Hepatocyte (in vitro differentiated cells): ENCODE measurements around the gene MYDGF. TPM values are rescaled to one million over a fixed set of nuclear protein-coding genes. Genes with fewer than 3 reads are reported as not detected.

ENCODE experiments used
- DNase-seq: peaks from one replicate; pipeline ENCODE4 v3.0.0-alpha.2; 2016; ENCODE audit warnings: low spot score
- H2AFZ ChIP-seq: fragments of 200-600 bp; sonication (generic); 2 replicates; pipeline ENCODE4 v1.6.0; 2016; ENCODE audit warnings: antibody characterized with exemption, mild to moderate bottlenecking
- H3K27ac ChIP-seq: fragments of 200-600 bp; sonication (generic); 2 replicates; pipeline ENCODE4 v1.5.1; 2016; ENCODE audit warnings: mild to moderate bottlenecking
- H3K27me3 ChIP-seq: fragments of 200-600 bp; sonication (generic); 2 replicates; pipeline ENCODE4 v1.6.1; 2016
- H3K36me3 ChIP-seq: fragments of 200-600 bp; sonication (generic); replicated peaks from 2 replicates; pipeline ENCODE4 v1.5.1; 2016; ENCODE audit warnings: low read depth; ENCODE audit not compliant: insufficient read depth
- H3K4me1 ChIP-seq: fragments of 200-600 bp; sonication (generic); 2 replicates; pipeline ENCODE4 v1.5.1; 2016; ENCODE audit warnings: mild to moderate bottlenecking, moderate library complexity; ENCODE audit not compliant: insufficient read depth
- H3K4me2 ChIP-seq: fragments of 200-600 bp; sonication (generic); 2 replicates; pipeline ENCODE4 v1.6.0; 2016
- H3K4me3 ChIP-seq: fragments of 200-600 bp; sonication (generic); 2 replicates; pipeline ENCODE4 v1.5.1; 2016; ENCODE audit warnings: mild to moderate bottlenecking
- H3K79me2 ChIP-seq: fragments of 200-600 bp; sonication (generic); 2 replicates; pipeline ENCODE4 v1.6.0; 2017; ENCODE audit warnings: mild to moderate bottlenecking
- H3K9me2 ChIP-seq: fragments of 200-600 bp; sonication (generic); replicated peaks from 2 replicates; pipeline ENCODE4 v1.6.0; 2017; ENCODE audit warnings: mild to moderate bottlenecking; ENCODE audit not compliant: insufficient read depth
- H3K9me3 ChIP-seq: fragments of 200-600 bp; sonication (generic); 2 replicates; pipeline ENCODE4 v1.5.1; 2016; ENCODE audit warnings: low read depth, mild to moderate bottlenecking
- H4K20me1 ChIP-seq: fragments of 200-600 bp; sonication (generic); 2 replicates; pipeline ENCODE4 v1.6.0; 2016; ENCODE audit warnings: mild to moderate bottlenecking; ENCODE audit not compliant: insufficient read depth, poor library complexity, severe bottlenecking
- EZH2 ChIP-seq: fragments of 200-600 bp; sonication (generic); IDR thresholded peaks from 2 replicates; pipeline ENCODE4 v1.6.1; 2016; ENCODE audit warnings: antibody characterized with exemption, mild to moderate bottlenecking, borderline replicate concordance
- EZH2phosphoT487 ChIP-seq: fragments of 200-600 bp; sonication (generic); IDR thresholded peaks from one replicate; pipeline ENCODE4 v1.6.1; 2018; ENCODE audit warnings: antibody characterized with exemption, mild to moderate bottlenecking, low read depth, moderate library complexity; ENCODE audit not compliant: unreplicated experiment, severe bottlenecking
- WGBS: methylation state at CpG from one replicate; pipeline ENCODE4 v1.1.6; 2016; ENCODE audit warnings: low lambda C conversion rate; ENCODE audit errors: missing lambda C conversion rate; 5-methylcytosine and 5-hydroxymethylcytosine counted together
- polyA plus RNA-seq: library from polyadenylated mRNA; unstranded; fragments of >200 nt; fragmentation: Nextera tagmentation; extraction: Ambion mirVana; gene quantifications from 2 replicates; pipeline ENCODE4 v1.2.1, GENCODE V29; 2016
- total RNA-seq: library from RNA; depleted of rRNA; stranded (reverse); fragments of >200 nt; gene quantifications from 2 replicates; pipeline ENCODE4 v1.2.3, GENCODE V29; 2014
- TF ChIP-seq, protein P1 (sequence below): fragments of 200-600 bp; sonication (generic); IDR thresholded peaks from 2 replicates; pipeline ENCODE4 v1.5.1; 2016; ENCODE audit warnings: antibody characterized with exemption, mild to moderate bottlenecking; ENCODE audit not compliant: poor library complexity

Gene MYDGF
- total RNA-seq (125 and 158 TPM in 2 replicates), polyA plus RNA-seq (365 and 405 TPM in 2 replicates)

DNA sequence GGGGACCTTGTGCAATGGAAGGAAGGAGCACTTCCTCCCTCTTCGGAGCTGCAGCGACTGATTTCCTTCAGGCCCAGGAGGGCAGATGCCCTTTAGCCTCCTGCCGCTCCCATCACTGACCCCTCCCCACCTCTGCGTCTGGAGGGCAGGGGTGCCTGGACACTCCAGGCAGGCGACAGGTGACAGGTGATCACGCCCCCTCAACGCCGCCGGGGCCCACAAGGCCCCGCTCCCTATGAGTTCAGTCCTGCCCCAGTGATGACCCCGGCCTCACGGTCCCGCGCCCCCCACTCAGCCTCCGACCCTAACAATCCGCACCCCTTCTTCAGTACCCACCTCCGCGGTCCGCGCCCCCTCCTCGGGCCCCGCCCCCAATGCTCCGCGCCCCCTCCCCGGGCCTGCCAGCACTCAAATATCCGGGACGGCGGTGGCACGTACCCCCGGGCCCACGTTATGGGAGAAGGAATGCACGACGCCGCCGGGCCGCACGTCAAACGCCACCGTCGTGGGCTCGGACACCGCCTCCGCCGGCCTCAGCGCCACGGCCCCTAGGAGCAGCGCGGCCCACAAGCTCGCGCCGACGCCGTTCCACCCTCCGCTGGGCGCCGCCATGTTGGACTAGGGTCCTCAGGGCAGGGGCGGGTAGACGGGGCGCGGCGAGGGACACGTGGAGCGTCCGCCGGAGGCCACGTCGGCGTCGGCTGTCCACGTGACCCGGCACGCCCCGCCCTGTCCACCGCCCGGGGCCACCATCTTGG is at the start of gene MYDGF:
TSS of gene MYDGF (minus strand) at position 620 of the 758 bp plus-strand sequence. CDS start at position 612, 8 bp downstream.
- peak; percentile 97 for DNase-seq
- no peaks in the 10 kb centered on the region for H3K9me2 ChIP-seq
- peak within 1 kb of the TSS; percentile 86 for H3K27ac ChIP-seq
- H3K79me2 ChIP-seq = peaks cover 25% of the 10 kb centered on the region
- no peaks in the 10 kb centered on the region for H3K36me3 ChIP-seq
- H4K20me1 ChIP-seq = no peaks in the 10 kb centered on the region
- H3K4me3 ChIP-seq = peak within 1 kb of the TSS; percentile 98
- WGBS = under 1% methylated on average over 39 of the region's 75 CpGs
- H2AFZ ChIP-seq = peak within 1 kb of the TSS; percentile 86
- peaks cover 9% of the 10 kb centered on the region for H3K4me1 ChIP-seq
- peak within 1 kb of the TSS; percentile 97 for H3K4me2 ChIP-seq
- TF ChIP-seq, protein P1, sequence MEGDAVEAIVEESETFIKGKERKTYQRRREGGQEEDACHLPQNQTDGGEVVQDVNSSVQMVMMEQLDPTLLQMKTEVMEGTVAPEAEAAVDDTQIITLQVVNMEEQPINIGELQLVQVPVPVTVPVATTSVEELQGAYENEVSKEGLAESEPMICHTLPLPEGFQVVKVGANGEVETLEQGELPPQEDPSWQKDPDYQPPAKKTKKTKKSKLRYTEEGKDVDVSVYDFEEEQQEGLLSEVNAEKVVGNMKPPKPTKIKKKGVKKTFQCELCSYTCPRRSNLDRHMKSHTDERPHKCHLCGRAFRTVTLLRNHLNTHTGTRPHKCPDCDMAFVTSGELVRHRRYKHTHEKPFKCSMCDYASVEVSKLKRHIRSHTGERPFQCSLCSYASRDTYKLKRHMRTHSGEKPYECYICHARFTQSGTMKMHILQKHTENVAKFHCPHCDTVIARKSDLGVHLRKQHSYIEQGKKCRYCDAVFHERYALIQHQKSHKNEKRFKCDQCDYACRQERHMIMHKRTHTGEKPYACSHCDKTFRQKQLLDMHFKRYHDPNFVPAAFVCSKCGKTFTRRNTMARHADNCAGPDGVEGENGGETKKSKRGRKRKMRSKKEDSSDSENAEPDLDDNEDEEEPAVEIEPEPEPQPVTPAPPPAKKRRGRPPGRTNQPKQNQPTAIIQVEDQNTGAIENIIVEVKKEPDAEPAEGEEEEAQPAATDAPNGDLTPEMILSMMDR = no peak
- TF ChIP-seq EZH2phosphoT487 = no peak
- TF ChIP-seq EZH2 = no peak
- H3K27me3 ChIP-seq = no peaks in the 10 kb centered on the region
- no peaks in the 10 kb centered on the region for H3K9me3 ChIP-seq

DNA sequence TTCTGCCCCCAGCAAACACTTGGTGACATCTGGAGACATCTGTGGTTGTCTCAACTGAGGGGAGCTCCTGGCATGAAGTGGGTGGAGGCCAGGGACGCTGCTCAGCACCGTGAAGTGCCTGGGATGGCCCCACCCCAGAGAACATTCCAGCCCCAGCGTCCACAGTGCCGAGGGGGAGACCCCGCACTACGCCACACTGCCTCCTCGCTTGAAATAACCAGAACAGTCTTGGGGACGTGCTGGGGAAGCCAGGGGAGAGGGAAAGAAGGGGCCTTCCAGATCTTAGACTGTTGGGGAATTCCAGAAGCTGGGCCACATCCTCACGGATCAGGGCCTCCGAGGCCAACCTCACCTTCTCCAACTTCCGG is 49.3 kb upstream of the MYDGF start:
- no peak overlapping the region for H3K4me3 ChIP-seq
- H3K9me2 ChIP-seq = no peaks in the 10 kb centered on the region
- no peak for DNase-seq
- no peaks in the 10 kb centered on the region for H3K36me3 ChIP-seq
- H3K9me3 ChIP-seq = no peaks in the 10 kb centered on the region
- no peak overlapping the region for H2AFZ ChIP-seq
- no peaks in the 10 kb centered on the region for H4K20me1 ChIP-seq
- WGBS = 91% methylated on average over 11 of the region's 11 CpGs
- H3K27me3 ChIP-seq = no peaks in the 10 kb centered on the region
- H3K79me2 ChIP-seq = peaks cover 31% of the 10 kb centered on the region
- H3K4me2 ChIP-seq = no peak overlapping the region
- no peak for TF ChIP-seq EZH2phosphoT487
- TF ChIP-seq, protein P1 = no peak
- peaks cover 15% of the 10 kb centered on the region for H3K4me1 ChIP-seq
- no peak overlapping the region for H3K27ac ChIP-seq

DNA sequence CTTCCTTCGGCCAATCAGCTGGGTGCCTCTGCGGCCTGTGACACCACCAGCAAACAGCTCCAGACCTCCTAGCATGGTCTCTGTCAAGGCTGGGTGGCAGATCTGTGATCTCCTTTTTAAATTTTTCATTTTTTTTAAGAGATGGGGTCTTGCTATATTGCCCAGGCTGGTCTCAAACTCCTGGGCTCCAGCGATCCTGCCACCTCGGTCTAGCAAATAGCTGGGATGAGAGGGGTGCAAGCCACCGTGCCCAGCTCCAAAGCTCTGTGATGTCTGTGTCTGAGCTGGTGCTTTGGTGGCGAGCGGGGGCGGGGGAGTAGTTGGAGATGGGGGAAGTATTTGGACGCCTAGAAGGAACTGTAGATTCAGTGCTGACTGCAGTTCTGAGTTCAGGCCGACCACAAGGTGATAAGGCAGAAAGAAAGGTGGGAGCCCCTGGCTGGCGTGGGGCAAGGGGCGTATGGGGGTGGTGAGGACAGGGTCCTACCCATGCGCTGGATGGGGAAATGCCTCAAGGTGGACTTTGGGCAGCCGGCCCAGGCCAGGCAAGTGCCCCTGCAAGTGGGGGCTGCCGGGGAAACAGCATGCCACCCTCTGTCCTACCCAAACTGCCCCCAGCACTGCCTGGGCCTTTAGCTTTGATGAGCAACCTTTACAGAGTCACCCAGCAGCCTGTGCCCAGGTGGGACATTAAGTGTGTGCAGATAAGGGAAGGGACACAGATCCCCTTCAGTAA is 48.0 kb upstream of the MYDGF start:
- Histone ChIP-seq H3K9me2 (no peaks in the 10 kb centered on the region), H3K4me2 (no peak overlapping the region), H2AFZ (no peak overlapping the region), H3K36me3 (no peaks in the 10 kb centered on the region), H3K9me3 (no peaks in the 10 kb centered on the region), H3K27me3 (no peaks in the 10 kb centered on the region), H3K4me3 (no peak overlapping the region), H3K4me1 (peaks cover 15% of the 10 kb centered on the region), H3K79me2 (peaks cover 28% of the 10 kb centered on the region), H4K20me1 (no peaks in the 10 kb centered on the region), H3K27ac (peak overlapping the region; percentile 9)
- TF ChIP-seq EZH2phosphoT487 (no peak), EZH2 (no peak)
- TF ChIP-seq, protein P1 = no peak
- no peak for DNase-seq
- WGBS = 93% methylated on average over 15 of the region's 15 CpGs
